Adipose tissue (tissue), 3 donors: ENCODE data around the gene PRSS16. TPM values are rescaled to one million over a fixed set of nuclear protein-coding genes. Genes with fewer than 3 reads are reported as not detected.

ENCODE experiments used
- H3K27ac ChIP-seq: one replicate; pipeline ENCODE4 v1.5.1; 2013; ENCODE audit warnings: low read depth, low read length
- WGBS, 3 donors: extraction: QIAGEN DNeasy Blood & Tissue Kit; methylation state at CpG; one replicate each; pipeline ENCODE4 v1.1.7; 2013; 5-methylcytosine and 5-hydroxymethylcytosine counted together
- polyA plus RNA-seq, 3 donors: library from polyadenylated mRNA; stranded (reverse); fragments of 200-250 nt; gene quantifications; one replicate each; pipeline ENCODE4 v1.2.3, GENCODE V29; 2013
- donor health status: healthy with polysubstance abuse.
- donor health status: Bipolar disorder and iron deficiency.
- donor health status: healthy.

The PRSS16 gene
- polyA plus RNA-seq, 3 donors, result 0.67 to 32.4 (median 1.0) TPM

- 4 to 8% (median 7%) methylated on average over 23 to 24 of the region's 24 CpGs for WGBS, 3 donors
- no peak overlapping the region for H3K27ac ChIP-seq
Measured at GRCh38 chr6:27279513-27280063, 32.1 kb downstream of the PRSS16 start.

GRCh38 chr6:27280064-27280539, 32.6 kb downstream of the PRSS16 start:
- no peak overlapping the region for H3K27ac ChIP-seq
- WGBS, 3 donors, result 2 to 3% (median 3%) methylated on average over 17 of the region's 17 CpGs

- H3K27ac ChIP-seq, result no peak overlapping the region
- 7 to 8% (median 7%) methylated on average over 9 of the region's 9 CpGs for WGBS, 3 donors
Measured at GRCh38 chr6:27280540-27281000, 33.1 kb downstream of the PRSS16 start.

DNA sequence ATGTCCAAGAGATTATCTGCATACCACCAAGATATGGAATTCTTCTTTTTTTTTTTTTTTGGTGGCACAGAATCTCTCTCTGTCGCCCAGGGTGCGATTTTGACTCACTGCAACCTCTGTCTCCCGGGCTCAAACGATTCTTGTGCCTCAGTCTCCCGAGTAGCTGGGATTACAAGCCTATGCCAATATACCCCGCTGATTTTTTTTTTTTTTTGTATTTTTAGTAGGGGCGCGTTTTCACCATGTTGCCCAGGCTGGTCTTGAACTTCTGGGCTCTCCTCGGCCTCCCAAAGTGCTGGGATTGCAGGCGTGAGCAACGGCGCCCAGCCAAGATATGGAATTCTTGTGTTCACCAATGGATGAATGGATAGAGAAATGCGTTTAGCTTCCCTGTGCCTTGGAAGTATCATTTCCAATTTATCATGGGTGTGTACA, 33.6 kb downstream of the PRSS16 start:
- 8 to 13% (median 11%) methylated on average over 13 of the region's 13 CpGs for WGBS, 3 donors
- no peak overlapping the region for H3K27ac ChIP-seq

GRCh38 chr6:27281569-27281968, 34.1 kb downstream of the PRSS16 start:
- 31 to 39% (median 33%) methylated on average over 1 of the region's 1 CpG for WGBS, 3 donors
- H3K27ac ChIP-seq, result no peak overlapping the region

DNA sequence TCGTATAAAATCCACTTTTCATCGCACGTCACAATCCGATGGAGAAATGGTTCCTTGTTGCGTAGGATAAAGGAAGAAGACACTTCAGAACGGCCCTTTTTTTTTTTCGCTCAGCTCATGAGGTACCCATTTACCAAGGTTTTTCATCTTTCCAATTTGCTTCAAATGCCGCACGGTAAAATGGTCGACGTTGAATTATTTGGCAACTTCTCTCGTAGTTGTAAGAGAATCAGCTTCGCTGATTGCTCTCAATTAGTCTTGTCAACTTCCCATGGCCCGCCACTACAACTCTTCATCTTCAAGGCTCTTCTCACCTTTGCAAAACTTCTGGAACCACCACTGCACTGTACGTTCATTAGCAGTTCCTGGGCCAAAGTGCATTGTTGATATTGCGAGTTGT, 35.8 kb downstream of the PRSS16 start:
- WGBS, 3 donors, result 10 to 13% (median 11%) methylated on average over 16 of the region's 16 CpGs
- no peak overlapping the region for H3K27ac ChIP-seq

DNA sequence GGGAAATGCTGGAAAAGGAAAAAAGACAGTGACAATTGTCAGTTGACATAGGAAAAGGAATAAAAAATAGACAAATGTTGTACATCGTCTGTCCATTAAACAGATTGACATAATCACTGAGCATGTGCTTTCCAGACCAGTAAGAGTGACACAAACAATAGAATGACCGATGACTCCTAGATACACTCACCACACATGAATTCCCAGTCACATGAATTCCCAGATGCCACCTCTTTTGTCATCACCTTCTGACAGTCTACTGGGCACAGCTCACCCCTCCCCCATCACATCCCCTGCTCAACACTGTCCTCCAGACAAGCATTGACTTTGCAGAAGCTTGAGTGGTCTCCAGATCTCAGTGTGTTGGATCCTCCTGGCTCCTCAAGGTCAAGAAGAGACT, 38.6 kb downstream of the PRSS16 start:
- 79 to 86% (median 86%) methylated on average over 2 of the region's 2 CpGs for WGBS, 3 donors
- no peak overlapping the region for H3K27ac ChIP-seq

DNA sequence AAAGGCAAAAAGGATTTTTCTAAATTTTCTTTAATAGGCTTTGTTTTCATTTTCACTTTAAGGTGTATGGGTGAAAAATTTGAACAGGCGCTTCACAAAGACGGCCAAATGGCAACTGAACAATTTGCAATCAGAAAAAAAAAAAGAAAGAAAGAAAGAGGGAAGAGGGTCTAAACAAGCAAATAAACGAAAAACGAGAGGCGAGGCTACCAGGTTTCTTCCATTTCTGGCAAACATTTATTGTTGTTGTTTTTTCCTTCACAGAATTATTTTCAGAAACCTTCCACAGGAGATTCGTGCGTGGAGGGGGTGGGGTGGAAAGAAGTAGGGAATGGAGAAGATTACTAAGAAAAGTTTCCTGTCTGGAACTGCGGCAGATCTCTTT, 40.2 kb downstream of the PRSS16 start:
- no peak overlapping the region for H3K27ac ChIP-seq
- 5 to 7% (median 6%) methylated on average over 8 of the region's 8 CpGs for WGBS, 3 donors

DNA sequence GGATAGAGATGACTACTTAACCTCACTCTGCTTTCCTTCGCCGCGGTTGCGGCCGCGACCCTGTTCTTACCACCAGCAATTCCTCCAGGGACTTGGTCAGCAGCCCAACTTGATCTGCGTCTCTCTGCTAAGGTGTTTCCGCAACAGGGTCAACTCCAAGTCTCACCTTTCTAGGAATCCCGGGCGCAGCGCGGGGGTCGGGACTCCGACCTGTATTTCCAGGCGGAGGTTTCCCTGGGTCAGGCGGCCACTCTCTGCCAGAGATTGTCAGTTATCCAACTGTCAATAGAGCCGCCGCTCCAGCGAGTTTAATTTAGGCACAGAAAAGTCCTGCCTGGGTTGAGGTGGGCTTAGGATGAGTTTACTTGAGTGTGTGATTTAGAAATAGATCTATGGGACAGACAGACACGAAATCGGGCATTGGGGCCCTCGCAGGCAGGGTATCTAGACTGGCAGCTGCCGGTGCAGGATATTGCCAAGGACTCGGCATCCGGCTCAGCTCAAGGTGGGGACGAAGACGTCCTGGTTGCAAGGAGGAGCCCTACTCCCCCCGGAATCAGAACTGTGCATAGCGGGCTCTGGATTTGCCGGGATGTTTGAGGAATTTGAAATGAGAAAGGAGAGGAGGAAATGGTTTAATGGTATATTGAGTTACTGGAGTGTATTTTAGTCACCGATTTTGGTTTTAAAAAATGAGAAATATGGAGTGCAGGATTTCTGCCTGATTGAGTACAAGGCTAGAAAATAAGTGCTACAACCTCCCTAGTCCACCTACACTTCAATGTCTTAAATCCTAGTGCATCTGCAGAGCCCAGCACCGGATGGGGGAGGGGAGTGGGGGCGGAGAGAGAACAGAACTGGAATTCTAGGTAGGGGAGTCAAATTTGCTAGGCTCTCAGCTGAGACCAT, 40.9 kb downstream of the PRSS16 start:
- WGBS, 3 donors, result 3 to 4% (median 4%) methylated on average over 33 of the region's 33 CpGs
- no peak overlapping the region for H3K27ac ChIP-seq

GRCh38 chr6:27290065-27290849, 42.8 kb downstream of the PRSS16 start:
- H3K27ac ChIP-seq, result no peak overlapping the region
- WGBS, 3 donors, result 6 to 7% (median 6%) methylated on average over 25 of the region's 25 CpGs

GRCh38 chr6:27290850-27291208, 43.3 kb downstream of the PRSS16 start:
- 13 to 17% (median 14%) methylated on average over 10 of the region's 10 CpGs for WGBS, 3 donors
- no peak overlapping the region for H3K27ac ChIP-seq

- WGBS, 3 donors, result 20 to 24% (median 20%) methylated on average over 28 of the region's 28 CpGs
- H3K27ac ChIP-seq, result no peak overlapping the region
Measured at GRCh38 chr6:27293436-27294098, 46.1 kb downstream of the PRSS16 start.

- no peak overlapping the region for H3K27ac ChIP-seq
- 12 to 18% (median 14%) methylated on average over 5 of the region's 5 CpGs for WGBS, 3 donors
Measured at GRCh38 chr6:27294409-27294808, 46.9 kb downstream of the PRSS16 start.

DNA sequence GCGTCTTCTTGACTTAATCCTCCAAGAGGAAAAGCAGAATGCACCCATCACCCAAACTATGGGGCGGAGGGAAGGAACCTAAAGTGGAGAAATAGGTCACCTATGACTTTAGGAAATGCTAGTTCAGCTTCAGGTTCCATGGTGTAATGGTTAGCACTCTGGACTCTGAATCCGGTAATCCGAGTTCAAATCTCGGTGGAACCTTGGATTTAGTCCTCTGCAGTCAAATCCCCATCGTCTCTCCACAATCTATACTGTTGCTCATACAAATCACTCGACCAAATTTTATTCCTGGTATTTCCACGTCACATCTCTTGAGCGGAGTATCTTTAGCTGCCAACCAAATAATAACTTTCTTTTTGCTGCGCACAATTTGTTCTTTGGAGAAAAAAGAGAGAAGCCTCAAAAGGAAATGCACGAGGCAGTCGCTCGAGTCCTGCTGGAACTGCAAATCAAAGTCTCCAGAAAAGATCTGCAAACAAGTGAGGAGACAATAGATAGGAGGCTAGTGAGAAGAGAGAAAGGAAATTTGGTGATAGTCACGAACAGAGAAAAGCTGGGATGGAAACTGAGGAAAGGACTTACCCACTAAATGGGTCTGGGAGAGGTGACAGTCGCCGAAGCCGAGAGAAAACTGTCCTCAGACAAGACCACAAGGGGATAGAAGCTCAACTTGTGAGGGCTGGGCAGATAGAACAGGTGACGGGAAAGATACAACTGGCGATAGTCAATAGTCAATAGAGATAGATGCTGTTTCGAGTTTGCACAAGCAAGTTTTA, 48.0 kb downstream of the PRSS16 start:
- 7 to 8% (median 7%) methylated on average over 20 of the region's 20 CpGs for WGBS, 3 donors
- no peak overlapping the region for H3K27ac ChIP-seq

DNA sequence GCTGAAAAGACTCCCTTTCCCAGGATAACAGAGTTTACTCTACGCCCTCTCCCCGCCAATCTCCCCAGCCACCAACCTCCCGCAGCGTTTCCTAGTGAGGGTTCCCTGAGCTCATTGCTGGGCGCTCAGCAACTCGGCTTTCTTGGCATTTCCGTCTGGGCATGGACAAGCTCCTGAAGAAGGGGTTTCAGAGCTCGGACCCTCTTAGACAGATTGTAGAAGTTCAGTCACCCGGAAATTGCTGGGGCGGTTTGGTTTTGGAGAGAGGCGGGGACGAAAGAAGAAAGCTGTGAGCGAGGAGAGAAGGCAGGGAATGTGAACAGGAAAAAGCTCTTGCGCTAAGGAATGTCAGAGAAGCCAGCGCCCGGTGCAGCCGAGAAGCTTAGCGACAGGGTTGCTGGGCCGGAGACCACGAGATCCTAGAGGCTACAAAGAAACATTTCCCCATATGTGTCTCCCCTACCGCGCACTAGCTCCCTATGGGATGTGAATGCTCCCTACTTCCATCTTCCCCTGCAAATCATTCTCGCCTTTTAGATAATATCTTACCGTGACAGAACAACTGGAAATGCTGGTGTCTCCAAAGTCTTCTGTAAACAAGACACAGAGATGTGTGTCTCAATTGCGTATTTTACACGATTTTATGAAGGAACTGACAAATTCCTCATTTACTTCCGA, 48.7 kb downstream of the PRSS16 start:
- H3K27ac ChIP-seq, result no peak overlapping the region
- 5 to 8% (median 7%) methylated on average over 27 of the region's 27 CpGs for WGBS, 3 donors

- H3K27ac ChIP-seq, result no peak overlapping the region
- 13 to 24% (median 23%) methylated on average over 7 of the region's 7 CpGs for WGBS, 3 donors
Measured at GRCh38 chr6:27297484-27297856, 50.0 kb downstream of the PRSS16 start.
